GM18951 (cell line): Measurements from ENCODE around the gene DUSP5.

Experiments used
- POLR2A ChIP-seq: IDR thresholded peaks from 4 replicates; pipeline ENCODE4 v1.6.1; 2011; ENCODE audit warnings: mild to moderate bottlenecking; ENCODE audit not compliant: insufficient read length, insufficient read depth; ENCODE audit errors: extremely low read depth
- in situ Hi-C: fragments of 300-500 bp; cut with MboI; formaldehyde crosslinking; loops from one replicate; pipeline ENCODE4 v1.12.0; 2022; ENCODE audit warnings: low sequenced_read_pairs, mixed read lengths, inconsistent platforms; ENCODE audit not compliant: unreplicated experiment

DUSP5 gene

GRCh38 chr10:110511734-110512449, 14.2 kb downstream of the DUSP5 start:
- in situ Hi-C loops = no loop called here
- TF ChIP-seq POLR2A = no peak

GRCh38 chr10:110512461-110513187, 14.9 kb downstream of the DUSP5 start:
- in situ Hi-C loops = no loop called here
- TF ChIP-seq POLR2A = peak; percentile 27

- in situ Hi-C loops = no loop called here
- TF ChIP-seq POLR2A = peak; percentile 29
Observed at GRCh38 chr10:110513949-110514348, 16.2 kb downstream of the DUSP5 start.

DNA sequence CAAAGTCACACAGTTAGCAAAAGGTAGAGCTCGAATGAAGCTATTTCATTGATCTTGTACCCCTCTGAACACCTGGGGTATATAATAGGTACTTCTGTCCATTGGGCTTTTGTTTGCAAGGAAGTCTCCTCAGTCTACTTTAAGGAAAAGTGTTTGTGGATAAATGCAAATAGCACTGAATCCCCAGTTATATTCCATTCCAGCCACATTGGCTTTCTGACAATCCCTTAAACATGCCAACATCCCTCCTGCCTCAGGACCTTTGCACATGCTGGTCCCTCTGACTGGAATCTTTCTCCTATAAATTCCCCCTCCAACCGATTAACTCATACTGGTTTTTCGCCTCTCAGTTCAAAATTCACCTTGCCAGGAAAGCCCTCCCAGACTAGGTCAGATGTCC, 17.1 kb downstream of the DUSP5 start:
- TF ChIP-seq POLR2A = no peak
- in situ Hi-C loops = no loop called here

- TF ChIP-seq POLR2A = no peak
Observed at GRCh38 chr10:110516815-110517492, 19.2 kb downstream of the DUSP5 start.

DNA sequence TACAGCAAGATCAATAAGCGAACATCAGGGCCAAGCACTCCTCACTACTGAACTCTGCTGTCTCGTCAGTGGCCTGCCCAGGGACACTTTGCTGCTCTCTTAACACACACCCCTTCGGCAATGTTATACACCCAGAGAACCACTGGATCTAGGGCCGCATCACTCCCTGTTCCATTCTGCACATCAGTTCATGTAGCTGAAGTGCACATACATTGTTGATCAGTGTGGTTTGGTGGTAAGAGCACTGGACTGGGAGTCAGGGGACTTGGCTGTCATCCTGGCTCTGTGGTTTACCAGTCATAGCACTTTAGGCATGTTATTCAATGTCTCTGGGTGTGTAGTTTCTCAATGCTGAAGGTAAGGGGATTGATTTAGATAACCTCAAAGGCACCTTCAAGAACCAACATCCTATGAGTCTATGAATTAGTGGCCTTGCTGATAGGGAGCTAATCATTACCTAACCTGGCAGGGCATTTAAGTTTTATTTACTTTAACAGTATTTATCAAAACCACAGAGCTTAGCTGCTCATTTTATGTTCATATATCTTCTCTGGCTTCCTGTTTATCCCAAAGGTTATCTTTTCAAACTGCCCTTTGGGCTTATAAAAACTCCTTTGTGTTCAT, 24.8 kb downstream of the DUSP5 start:
- no peak for TF ChIP-seq POLR2A
- in situ Hi-C loops = no loop called here

More at GRCh38 chr10:110516815-110517492, 19.2 kb downstream of the DUSP5 start:
- in situ Hi-C loops = no loop called here

DNA sequence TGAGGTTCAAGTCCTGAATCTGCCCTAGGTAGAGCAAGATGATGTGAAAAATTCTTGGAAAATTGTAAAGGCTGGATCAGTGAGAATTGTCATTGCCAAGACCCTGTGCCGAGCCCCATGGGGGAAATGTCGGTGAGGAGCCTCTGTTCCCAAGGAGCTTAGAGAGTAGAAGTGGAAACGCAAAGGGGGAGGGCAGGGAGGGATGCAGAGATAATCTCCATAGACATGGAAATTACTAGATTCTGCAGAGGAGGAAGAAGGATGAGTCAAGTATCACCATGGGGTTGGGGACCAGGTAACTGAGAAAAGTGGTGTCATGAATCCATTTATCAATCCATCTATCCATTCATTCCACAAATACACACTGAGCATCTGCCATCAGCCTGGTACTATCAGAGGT, 26.0 kb downstream of the DUSP5 start:
- no peak for TF ChIP-seq POLR2A

GRCh38 chr10:110524179-110524858, 26.6 kb downstream of the DUSP5 start:
- in situ Hi-C loops = no loop called here

More for the DNA sequence above, 26.0 kb downstream of the DUSP5 start:
- in situ Hi-C loops = no loop called here

DNA sequence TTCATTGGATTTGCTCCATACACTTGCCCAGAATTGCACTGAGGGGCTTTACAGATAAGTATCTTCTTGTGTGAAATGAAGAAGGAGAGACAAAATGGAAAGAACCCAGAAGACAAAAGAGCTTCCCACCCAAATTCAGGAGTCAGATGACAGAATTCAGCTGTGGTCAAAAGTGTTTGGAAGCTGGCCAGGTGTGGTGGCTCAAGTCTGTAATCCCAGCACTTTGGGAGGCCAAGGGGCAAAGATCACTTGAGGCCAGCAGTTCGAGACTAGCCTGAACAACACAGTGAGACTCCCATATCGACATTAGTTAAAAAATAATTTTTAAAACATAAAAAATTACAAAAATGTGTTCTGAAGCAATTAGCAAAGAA, 27.1 kb downstream of the DUSP5 start:
- no peak for TF ChIP-seq POLR2A
- in situ Hi-C loops = no loop called here

More at GRCh38 chr10:110524179-110524858, 26.6 kb downstream of the DUSP5 start:
- no peak for TF ChIP-seq POLR2A

DNA sequence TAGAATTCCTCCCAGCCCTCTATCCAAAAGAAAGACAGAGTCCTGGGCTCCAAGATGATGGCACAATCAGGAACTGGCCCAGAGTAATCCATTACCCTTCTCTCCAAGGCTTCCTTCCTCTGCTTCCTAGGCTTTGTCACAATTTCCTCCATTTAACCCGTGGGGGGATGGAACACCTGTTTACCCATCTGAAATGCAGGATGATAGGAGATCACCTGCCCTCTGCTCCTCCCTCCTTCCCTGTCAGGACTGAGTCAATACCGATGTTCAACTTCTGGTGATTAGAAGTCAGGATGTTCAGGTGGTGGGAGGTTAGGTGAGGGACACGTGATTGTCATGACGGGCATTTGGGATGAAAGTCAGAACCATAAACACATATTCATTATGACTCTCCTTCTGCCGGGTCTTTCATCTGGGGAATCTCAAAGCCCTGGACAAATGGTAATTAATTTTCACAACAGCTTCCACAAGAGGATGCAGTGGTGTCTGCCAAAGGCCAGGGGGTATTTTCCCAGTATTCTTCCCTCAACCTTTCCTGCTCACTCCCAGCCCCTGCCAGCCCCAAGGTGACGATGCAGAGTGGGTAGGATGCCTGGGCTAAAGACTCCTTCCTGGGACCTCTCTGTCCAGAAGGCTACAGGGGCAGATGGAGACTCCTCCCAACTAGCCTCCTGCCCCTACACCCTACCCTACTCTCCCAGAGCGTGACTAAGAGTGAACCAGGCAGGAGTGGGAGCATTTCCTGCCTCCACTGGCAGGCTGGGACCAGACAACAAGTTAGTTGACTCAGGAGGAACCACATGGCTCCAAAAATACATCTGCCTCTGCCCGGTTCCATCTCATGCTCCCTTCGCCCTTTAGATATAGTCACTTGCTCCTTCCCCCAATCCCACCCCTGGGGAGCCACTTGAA, 27.9 kb downstream of the DUSP5 start:
- in situ Hi-C loops = no loop called here
- TF ChIP-seq POLR2A = no peak

GRCh38 chr10:110527731-110528171, 30.0 kb downstream of the DUSP5 start:
- no peak for TF ChIP-seq POLR2A
- in situ Hi-C loops = no loop called here
